ENCODE results near the gene BEGAIN. TPM values are rescaled to one million over a fixed set of nuclear protein-coding genes. Genes with fewer than 3 reads are reported as not detected.

The BEGAIN gene
- total and polyA plus RNA-seq, 10 donors, result 1.8 to 10.0 (median 5.6) TPM

DNA sequence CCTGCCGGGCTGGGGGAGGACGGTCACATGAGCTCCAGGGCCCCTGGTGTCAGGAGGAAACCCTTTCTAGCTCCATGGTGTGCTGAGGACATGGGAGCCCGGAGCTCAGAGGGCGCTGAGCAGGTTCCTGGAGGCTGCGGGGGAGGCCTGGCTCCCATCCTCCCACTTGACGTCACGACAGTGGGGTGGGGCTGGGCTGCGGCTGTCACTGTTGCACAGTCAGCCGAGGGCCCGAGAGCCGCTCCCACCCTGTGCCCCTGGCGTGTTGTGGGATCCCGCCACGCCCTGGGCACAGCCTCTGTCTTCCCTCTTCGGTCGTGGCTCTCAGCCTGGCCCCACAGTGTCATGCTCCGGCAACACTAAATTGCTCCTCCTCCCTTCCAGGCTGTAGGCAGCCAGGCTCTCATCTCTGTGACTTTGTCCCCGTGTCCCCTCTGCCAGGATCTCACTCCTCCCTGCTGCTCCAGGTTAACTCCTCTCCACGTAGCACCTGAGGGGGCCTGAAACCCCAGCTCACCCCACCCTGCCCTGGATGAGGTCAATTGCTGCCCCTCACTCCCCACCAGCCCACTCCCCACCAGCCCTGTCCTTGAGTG lies 33.0 kb downstream of the BEGAIN start:
- Histone ChIP-seq H3K9me3 (no peaks in the 10 kb centered on the region), H3K4me1 (peaks cover 0 to 44% (median 11%) of the 10 kb centered on the region in 6 donors), H3K4me3 (no peak overlapping the region), H3K36me3 (no peaks in the 10 kb centered on the region), H3K27me3 (replicated peaks in 1 of 7) (peaks cover 0 to 13% (median 0%) of the 10 kb centered on the region in 7 donors), H3K27ac (peak overlapping the region in 1 of 8 donors; percentile 14)
- no peak for TF ChIP-seq POLR2A (IDR thresholded peaks at IDR 0.05)
- peak in 2 of 3 donors; percentile 20 to 41 for TF ChIP-seq POLR2AphosphoS5 (IDR thresholded peaks at IDR 0.05)
- TF ChIP-seq, protein P1, sequence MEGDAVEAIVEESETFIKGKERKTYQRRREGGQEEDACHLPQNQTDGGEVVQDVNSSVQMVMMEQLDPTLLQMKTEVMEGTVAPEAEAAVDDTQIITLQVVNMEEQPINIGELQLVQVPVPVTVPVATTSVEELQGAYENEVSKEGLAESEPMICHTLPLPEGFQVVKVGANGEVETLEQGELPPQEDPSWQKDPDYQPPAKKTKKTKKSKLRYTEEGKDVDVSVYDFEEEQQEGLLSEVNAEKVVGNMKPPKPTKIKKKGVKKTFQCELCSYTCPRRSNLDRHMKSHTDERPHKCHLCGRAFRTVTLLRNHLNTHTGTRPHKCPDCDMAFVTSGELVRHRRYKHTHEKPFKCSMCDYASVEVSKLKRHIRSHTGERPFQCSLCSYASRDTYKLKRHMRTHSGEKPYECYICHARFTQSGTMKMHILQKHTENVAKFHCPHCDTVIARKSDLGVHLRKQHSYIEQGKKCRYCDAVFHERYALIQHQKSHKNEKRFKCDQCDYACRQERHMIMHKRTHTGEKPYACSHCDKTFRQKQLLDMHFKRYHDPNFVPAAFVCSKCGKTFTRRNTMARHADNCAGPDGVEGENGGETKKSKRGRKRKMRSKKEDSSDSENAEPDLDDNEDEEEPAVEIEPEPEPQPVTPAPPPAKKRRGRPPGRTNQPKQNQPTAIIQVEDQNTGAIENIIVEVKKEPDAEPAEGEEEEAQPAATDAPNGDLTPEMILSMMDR (IDR thresholded peaks at IDR 0.05 in 8 of 11, conservative IDR thresholded peaks at IDR 0.05 in 3 of 11), result no peak
- no peak for DNase-seq
- WGBS, 5 donors, result 51 to 83% (median 62%) methylated on average over 10 to 19 of the region's 19 CpGs
- intact Hi-C loops (cut with DNase I; ENCODE audit: low total_unique reads), result no loop called here

- H3K27ac ChIP-seq, result no peak overlapping the region
- no peaks in the 10 kb centered on the region for H3K36me3 ChIP-seq
- 83 to 94% (median 90%) methylated on average over 5 of the region's 5 CpGs for WGBS, 5 donors
- H3K9me3 ChIP-seq, result no peaks in the 10 kb centered on the region
- peaks cover 0 to 16% (median 0%) of the 10 kb centered on the region in 7 donors for H3K27me3 ChIP-seq (replicated peaks in 1 of 7)
- no peak overlapping the region for H3K4me3 ChIP-seq
- H3K4me1 ChIP-seq, result peaks cover 0 to 47% (median 15%) of the 10 kb centered on the region in 6 donors
- no peak for DNase-seq
- intact Hi-C loops (cut with DNase I; ENCODE audit: low total_unique reads), result no loop called here
- TF ChIP-seq, protein P1 (IDR thresholded peaks at IDR 0.05 in 8 of 11, conservative IDR thresholded peaks at IDR 0.05 in 3 of 11), result no peak
Observed at GRCh38 chr14:100553471-100553870, 33.7 kb downstream of the BEGAIN start.

GRCh38 chr14:100552524-100553125 lies 34.6 kb downstream of the BEGAIN start:
- Histone ChIP-seq H3K4me1 (peaks cover 8 to 47% (median 16%) of the 10 kb centered on the region in 6 donors), H3K27me3 (replicated peaks in 1 of 7) (peaks cover 0 to 16% (median 0%) of the 10 kb centered on the region in 7 donors), H3K36me3 (no peaks in the 10 kb centered on the region), H3K4me3 (no peak overlapping the region), H3K27ac (no peak overlapping the region), H3K9me3 (no peaks in the 10 kb centered on the region)
- DNase-seq, result no peak
- TF ChIP-seq, protein P1 (IDR thresholded peaks at IDR 0.05 in 8 of 11, conservative IDR thresholded peaks at IDR 0.05 in 3 of 11), result no peak
- TF ChIP-seq POLR2AphosphoS5 (IDR thresholded peaks at IDR 0.05) (no peak), POLR2A (IDR thresholded peaks at IDR 0.05) (no peak)
- intact Hi-C loops (cut with DNase I; ENCODE audit: low total_unique reads), result no loop called here
- 63 to 81% (median 79%) methylated on average over 14 to 16 of the region's 16 CpGs for WGBS, 5 donors

GRCh38 chr14:100551056-100551455 lies 36.2 kb downstream of the BEGAIN start:
- no peak overlapping the region for H3K4me3 ChIP-seq
- 86 to 96% (median 90%) methylated on average over 5 to 11 of the region's 11 CpGs for WGBS, 5 donors
- no peaks in the 10 kb centered on the region for H3K36me3 ChIP-seq
- TF ChIP-seq POLR2A (IDR thresholded peaks at IDR 0.05), result no peak
- TF ChIP-seq, protein P1 (IDR thresholded peaks at IDR 0.05 in 8 of 11, conservative IDR thresholded peaks at IDR 0.05 in 3 of 11), result no peak
- TF ChIP-seq POLR2AphosphoS5 (IDR thresholded peaks at IDR 0.05), result no peak
- DNase-seq, result no peak
- H3K27me3 ChIP-seq (replicated peaks in 1 of 7), result peaks cover 0 to 16% (median 0%) of the 10 kb centered on the region in 7 donors
- H3K27ac ChIP-seq, result no peak overlapping the region
- no peaks in the 10 kb centered on the region for H3K9me3 ChIP-seq
- intact Hi-C loops (cut with DNase I; ENCODE audit: low total_unique reads), result no loop called here
- peaks cover 15 to 51% (median 28%) of the 10 kb centered on the region in 6 donors for H3K4me1 ChIP-seq

Measured in spleen (tissue), 11 donors.